Measurements from ENCODE around the gene ITIH2.

- TF ChIP-seq POLR2A (IDR thresholded peaks at IDR 0.05) (no peak), CTCF (IDR thresholded peaks at IDR 0.05) (no peak)
Measured at GRCh38 chr10:7786430-7786829, 83.3 kb downstream of the ITIH2 start.
